Hepatocyte (in vitro differentiated cells): Measurements from ENCODE around the gene RTP3.

ENCODE experiments used
- EZH2 ChIP-seq: fragments of 200-600 bp; sonication (generic); IDR thresholded peaks from 2 replicates; pipeline ENCODE4 v1.6.1; 2016; ENCODE audit warnings: antibody characterized with exemption, mild to moderate bottlenecking, borderline replicate concordance
- TF ChIP-seq, protein P1 (sequence below): fragments of 200-600 bp; sonication (generic); IDR thresholded peaks from 2 replicates; pipeline ENCODE4 v1.5.1; 2016; ENCODE audit warnings: antibody characterized with exemption, mild to moderate bottlenecking; ENCODE audit not compliant: poor library complexity

DNA sequence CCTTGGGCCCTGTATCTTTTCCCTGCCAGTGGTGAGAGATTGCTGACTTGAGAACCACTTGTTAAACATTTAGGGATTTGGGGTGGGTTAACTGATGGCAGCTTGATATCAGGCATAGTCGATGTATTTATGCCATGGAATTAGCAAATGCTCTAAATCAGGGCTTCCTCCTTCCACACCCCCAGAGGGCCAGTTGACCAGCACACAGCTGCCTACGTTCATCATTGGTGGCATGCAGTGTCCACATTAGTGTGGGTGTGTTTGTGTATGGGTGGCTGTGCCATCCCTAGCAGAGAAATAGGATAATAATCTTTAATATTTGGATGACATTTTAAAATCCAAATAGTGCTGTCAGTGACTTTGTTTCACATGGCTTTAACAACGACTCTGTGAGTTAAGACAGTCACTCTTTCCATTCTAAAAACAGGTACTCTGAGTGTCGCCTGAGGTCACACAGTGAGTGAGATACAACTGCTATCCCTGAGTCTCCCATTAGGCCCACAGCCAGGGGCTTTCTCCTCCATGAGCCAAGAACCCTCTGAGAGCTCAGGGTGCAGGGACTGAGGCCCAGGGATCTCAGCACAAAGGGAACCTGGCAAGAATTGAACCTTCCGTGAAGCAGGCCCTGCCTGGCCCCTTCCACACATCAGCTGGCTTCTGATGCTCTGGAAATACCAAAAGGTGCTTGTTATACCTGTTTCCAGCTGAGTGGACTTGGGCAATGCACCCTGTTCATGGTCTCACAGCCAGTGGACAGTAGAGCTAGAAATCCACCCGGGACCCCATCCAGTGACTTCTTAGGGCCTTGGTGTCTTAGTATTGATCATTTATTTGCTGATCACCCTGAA is 28.8 kb upstream of the RTP3 start:
- TF ChIP-seq, protein P1, sequence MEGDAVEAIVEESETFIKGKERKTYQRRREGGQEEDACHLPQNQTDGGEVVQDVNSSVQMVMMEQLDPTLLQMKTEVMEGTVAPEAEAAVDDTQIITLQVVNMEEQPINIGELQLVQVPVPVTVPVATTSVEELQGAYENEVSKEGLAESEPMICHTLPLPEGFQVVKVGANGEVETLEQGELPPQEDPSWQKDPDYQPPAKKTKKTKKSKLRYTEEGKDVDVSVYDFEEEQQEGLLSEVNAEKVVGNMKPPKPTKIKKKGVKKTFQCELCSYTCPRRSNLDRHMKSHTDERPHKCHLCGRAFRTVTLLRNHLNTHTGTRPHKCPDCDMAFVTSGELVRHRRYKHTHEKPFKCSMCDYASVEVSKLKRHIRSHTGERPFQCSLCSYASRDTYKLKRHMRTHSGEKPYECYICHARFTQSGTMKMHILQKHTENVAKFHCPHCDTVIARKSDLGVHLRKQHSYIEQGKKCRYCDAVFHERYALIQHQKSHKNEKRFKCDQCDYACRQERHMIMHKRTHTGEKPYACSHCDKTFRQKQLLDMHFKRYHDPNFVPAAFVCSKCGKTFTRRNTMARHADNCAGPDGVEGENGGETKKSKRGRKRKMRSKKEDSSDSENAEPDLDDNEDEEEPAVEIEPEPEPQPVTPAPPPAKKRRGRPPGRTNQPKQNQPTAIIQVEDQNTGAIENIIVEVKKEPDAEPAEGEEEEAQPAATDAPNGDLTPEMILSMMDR = no peak
- no peak for TF ChIP-seq EZH2
